GM12864 (cell line): ENCODE data around the gene KCNB1.

ENCODE experiments used
- DNase-seq: peaks from one replicate; pipeline ENCODE4 v3.0.0-alpha.2; 2011; ENCODE audit warnings: low read depth
- H3K4me3 ChIP-seq: 2 replicates; pipeline ENCODE4 v1.5.1; 2011; ENCODE audit warnings: mild to moderate bottlenecking, low read depth, low read length, control low read depth
- TF ChIP-seq, protein P1 (sequence below): IDR thresholded peaks from 2 replicates; pipeline ENCODE4 v1.5.1; 2011; ENCODE audit warnings: low read depth, mild to moderate bottlenecking, moderate library complexity, low read length, control low read depth, inconsistent platforms; ENCODE audit errors: missing control alignments

The KCNB1 gene

DNA sequence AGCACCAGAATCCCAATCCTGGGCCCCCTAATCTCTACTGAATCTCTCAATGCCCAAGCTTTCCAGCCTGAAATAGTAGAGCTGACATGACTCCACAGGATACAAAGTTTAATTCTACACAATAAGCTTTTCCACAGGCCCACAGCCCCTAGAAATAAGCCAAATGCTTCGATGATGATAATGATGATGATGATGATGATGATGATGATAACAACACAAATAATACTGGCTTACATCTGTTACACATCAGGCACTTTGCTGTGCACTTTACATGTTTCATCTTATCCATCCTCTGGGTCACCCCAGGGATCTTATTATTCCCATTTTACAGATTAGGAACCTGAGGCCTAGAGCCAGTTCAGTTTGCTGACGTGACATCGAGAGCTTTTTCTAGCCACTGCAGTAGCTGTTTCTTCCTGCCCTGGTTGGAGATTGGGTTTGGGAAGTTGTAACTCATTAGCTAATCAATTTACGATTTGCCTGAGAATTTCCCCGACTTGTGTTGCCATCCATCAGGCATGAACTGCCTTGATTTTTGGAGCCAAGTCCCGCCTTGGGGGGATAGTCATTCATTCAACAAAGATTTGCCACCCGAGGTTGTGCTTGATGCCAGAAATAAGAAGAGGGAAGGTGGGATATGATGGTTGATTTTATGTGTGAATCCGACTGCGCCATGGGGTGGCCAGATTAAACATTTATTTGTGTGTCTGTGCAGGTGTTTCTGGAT, 20.4 kb downstream of the KCNB1 start:
- H3K4me3 ChIP-seq, result no peak overlapping the region
- DNase-seq, result no peak
- TF ChIP-seq, protein P1, sequence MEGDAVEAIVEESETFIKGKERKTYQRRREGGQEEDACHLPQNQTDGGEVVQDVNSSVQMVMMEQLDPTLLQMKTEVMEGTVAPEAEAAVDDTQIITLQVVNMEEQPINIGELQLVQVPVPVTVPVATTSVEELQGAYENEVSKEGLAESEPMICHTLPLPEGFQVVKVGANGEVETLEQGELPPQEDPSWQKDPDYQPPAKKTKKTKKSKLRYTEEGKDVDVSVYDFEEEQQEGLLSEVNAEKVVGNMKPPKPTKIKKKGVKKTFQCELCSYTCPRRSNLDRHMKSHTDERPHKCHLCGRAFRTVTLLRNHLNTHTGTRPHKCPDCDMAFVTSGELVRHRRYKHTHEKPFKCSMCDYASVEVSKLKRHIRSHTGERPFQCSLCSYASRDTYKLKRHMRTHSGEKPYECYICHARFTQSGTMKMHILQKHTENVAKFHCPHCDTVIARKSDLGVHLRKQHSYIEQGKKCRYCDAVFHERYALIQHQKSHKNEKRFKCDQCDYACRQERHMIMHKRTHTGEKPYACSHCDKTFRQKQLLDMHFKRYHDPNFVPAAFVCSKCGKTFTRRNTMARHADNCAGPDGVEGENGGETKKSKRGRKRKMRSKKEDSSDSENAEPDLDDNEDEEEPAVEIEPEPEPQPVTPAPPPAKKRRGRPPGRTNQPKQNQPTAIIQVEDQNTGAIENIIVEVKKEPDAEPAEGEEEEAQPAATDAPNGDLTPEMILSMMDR, result no peak

DNA sequence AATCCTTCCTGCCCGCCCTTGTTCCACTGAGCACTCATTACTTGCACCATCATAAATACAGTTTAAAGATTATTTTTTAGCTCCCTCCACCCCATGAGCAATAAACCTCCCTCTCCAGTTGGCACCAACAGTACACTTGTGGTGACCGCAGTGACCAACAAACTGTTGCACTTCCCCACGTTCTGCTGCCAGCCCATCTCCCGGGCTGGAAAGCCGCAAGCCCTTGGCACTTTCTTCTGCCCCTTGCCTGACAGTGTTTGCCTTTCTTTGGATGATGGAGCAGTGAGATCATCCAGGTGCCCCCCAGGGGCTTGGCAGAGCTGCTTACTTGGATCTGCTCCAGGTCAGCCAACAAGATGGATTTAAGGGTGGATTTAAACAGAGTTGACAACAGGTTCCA, 21.6 kb downstream of the KCNB1 start:
- H3K4me3 ChIP-seq, result no peak overlapping the region
- no peak for DNase-seq
- TF ChIP-seq, protein P1, result no peak

DNA sequence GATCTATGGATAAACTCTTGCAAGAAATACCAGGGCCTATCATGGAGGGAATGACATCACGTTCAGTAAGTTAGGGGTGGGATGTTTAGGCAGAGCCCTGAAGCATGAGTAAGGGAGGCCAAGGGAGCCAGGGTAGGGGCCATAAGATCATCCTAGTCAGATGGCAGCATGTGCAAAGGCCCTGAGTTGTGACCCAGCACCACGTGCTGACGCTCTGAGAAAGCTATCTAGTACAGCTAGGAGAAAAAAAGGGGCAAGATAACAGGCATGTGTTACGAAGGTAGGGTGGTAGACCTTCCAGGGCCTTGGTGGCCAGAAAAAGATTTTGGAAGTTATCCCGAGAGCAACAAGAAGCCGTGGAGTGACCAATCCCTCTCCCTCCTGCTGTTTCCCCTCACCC, 22.3 kb downstream of the KCNB1 start:
- no peak for DNase-seq
- TF ChIP-seq, protein P1, result no peak
- no peak overlapping the region for H3K4me3 ChIP-seq

DNA sequence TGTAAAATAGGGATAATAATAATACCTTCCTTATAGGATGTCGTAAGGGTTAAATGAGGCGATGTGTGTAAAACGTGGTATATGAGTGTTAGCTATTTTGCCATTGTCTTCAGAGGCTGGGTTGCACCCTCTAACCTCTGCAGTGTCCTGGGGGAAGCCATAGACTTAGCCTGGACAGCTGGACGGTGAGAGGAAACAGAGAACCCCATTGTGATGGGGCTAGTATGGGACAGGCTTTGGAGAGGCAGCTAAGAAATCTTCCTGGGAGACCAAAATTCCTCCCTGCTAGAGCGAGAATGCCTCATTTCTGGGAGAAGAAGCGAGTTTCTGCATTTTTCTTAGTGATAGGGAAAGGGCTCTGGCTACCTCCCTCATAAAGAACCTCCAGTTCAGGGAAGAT, 22.8 kb downstream of the KCNB1 start:
- no peak for DNase-seq
- TF ChIP-seq, protein P1, result no peak
- H3K4me3 ChIP-seq, result no peak overlapping the region

DNA sequence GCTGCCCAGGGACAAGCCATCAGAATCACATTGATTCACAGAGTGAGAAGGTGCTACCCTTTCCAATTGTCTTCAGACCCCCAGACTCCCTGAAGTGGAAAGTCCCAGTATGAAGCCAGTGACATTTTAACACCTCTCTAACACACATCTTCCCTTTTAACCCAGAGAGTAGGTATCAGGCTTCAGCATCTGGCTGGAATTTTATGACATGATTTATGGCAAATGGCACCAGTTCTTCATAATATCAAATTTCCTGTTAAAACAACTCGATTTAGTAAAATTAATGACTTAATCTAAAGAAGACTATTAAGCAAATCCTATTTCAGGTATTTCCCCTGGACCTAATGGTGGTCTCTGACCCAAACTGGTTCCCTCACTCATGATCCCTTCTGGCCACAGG, 25.0 kb downstream of the KCNB1 start:
- no peak overlapping the region for H3K4me3 ChIP-seq
- TF ChIP-seq, protein P1, result no peak
- DNase-seq, result no peak

DNA sequence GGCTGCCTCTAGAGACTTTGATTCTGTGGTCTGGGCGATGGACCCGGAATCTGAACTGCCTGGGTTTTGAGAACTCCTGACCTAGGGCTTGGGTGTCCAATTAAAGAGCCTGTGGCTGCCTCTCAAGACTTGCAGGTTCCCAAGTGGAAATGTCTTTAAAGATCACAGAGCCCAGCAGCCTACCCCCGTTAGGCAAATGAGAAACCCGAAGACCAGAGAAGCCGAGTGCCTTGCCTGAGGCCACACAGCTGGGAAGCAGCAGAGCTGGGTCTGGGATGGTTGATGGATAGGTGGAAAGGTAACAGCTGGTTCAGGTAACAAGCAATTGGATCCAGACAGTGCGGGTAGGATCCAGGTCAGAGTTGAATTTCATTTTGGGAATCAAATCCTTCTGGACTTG, 25.8 kb downstream of the KCNB1 start:
- no peak for DNase-seq
- H3K4me3 ChIP-seq, result no peak overlapping the region
- TF ChIP-seq, protein P1, result no peak

DNA sequence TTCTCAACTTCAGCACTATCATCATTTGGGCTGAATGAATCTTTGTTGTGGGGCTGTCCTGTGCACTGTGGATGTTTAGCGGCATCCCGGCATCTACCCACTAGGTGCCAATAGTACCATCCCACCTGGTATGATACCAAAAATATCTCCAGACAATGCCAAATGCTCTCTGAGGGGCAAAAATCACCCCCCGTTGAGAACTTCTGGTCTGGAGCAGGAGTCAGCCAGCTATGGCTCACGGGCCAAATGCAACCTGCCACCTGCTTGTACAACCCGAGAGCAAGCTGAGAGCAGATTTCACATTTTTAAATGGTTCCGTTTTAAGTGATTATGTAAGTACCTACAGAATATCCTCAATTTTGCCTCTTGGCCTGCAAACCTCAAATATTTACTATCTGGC, 26.8 kb downstream of the KCNB1 start:
- TF ChIP-seq, protein P1, result no peak
- no peak for DNase-seq
- no peak overlapping the region for H3K4me3 ChIP-seq
